ENCODE measurements around the gene SLC20A1. TPM values are rescaled to one million over a fixed set of nuclear protein-coding genes. Genes with fewer than 3 reads are reported as not detected.
A peak's percentile ranks its signal among the peaks of the same experiment; 100 is the strongest.

Gene SLC20A1
- total and polyA plus RNA-seq, 3 experiments from 2014 or later, result 68.0 to 105 (median 102) TPM

DNA sequence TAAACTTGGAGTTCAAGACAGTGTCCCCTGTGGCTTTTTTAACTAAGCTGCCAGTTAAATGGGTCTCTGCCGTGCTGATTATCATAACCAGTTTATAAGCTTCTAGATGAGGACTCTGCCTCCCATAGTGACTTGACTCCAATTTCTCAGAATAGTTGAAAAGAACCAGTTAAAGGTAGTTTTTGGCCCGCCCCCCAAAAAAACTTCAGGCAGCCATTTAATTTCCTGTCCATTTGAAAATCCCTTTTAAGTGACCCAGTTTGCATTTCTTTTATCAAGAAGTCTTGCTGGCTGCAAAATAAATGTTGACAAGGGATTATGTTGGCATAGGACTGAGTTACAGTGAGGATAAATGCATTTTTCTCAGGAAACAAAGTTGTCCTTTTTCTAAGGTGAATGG lies 2.3 kb downstream of the SLC20A1 start:
- peak overlapping the region; percentile 3 for H3K4me3 ChIP-seq (ENCODE audit: low read length)
- CTCF ChIA-PET, result interaction anchor here (0.7 to 8.4 kb wide), 2 partner anchors 18 to 48 kb away, joined by 3 to 147 read pairs; no protein-coding TSS in a partner anchor
- Mint-ChIP-seq H3K4me1 (peaks cover 72 to 81% (median 79%) of the 10 kb centered on the region in 3 donors), H3K36me3 (peaks cover 26 to 66% (median 38%) of the 10 kb centered on the region in 3 donors), H3K27ac (peak overlapping the region in 6 of 8 donors; percentile 30 to 92 (median 83)), H3K27me3 (no peaks in the 10 kb centered on the region), H3K9me3 (no peaks in the 10 kb centered on the region), H3K4me3 (peak overlapping the region; percentile 89 to 98 (median 93))
- H3K4me1 ChIP-seq (ENCODE audit: insufficient read depth, low read length), result peaks cover 59% of the 10 kb centered on the region
- POLR2A ChIA-PET, result interaction anchor here (2.4 to 5.0 kb wide), 2 partner anchors 16 to 24 kb away, joined by 12 to 96 read pairs; no protein-coding TSS in a partner anchor
- H3K9me3 ChIP-seq (ENCODE audit: low read length), result no peaks in the 10 kb centered on the region
- no peak overlapping the region for H3K27ac ChIP-seq (ENCODE audit: low read depth, low read length)
- no peak for DNase-seq
- H3K36me3 ChIP-seq (ENCODE audit: insufficient read depth, low read length), result peaks cover 38% of the 10 kb centered on the region
- H3K27me3 ChIP-seq (ENCODE audit: insufficient read depth, low read length, poor library complexity, severe bottlenecking), result no peaks in the 10 kb centered on the region

GRCh38 chr2:112656679-112657078 lies 10.9 kb downstream of the SLC20A1 start:
- peaks cover 68% of the 10 kb centered on the region for H3K36me3 ChIP-seq (ENCODE audit: insufficient read depth, low read length)
- Mint-ChIP-seq H3K4me3 (peak overlapping the region in 1 of 7 donors; percentile 4), H3K27me3 (no peaks in the 10 kb centered on the region), H3K4me1 (peaks cover 63 to 78% (median 76%) of the 10 kb centered on the region in 3 donors), H3K9me3 (no peaks in the 10 kb centered on the region), H3K36me3 (peaks cover 26 to 91% (median 40%) of the 10 kb centered on the region in 3 donors), H3K27ac (peak overlapping the region in 6 of 8 donors; percentile 7 to 73 (median 26))
- H3K27me3 ChIP-seq (ENCODE audit: insufficient read depth, low read length, poor library complexity, severe bottlenecking), result no peaks in the 10 kb centered on the region
- ChIA-PET CTCF (interaction anchor here (1.2 to 1.6 kb wide), 2 partner anchors 31 to 57 kb away, joined by 5 read pairs; no protein-coding TSS in a partner anchor), POLR2A (no interaction called here)
- no peak overlapping the region for H3K27ac ChIP-seq (ENCODE audit: low read depth, low read length)
- DNase-seq, result no peak
- no peak overlapping the region for H3K4me3 ChIP-seq (ENCODE audit: low read length)
- peaks cover 37% of the 10 kb centered on the region for H3K4me1 ChIP-seq (ENCODE audit: insufficient read depth, low read length)
- H3K9me3 ChIP-seq (ENCODE audit: low read length), result no peaks in the 10 kb centered on the region

DNA sequence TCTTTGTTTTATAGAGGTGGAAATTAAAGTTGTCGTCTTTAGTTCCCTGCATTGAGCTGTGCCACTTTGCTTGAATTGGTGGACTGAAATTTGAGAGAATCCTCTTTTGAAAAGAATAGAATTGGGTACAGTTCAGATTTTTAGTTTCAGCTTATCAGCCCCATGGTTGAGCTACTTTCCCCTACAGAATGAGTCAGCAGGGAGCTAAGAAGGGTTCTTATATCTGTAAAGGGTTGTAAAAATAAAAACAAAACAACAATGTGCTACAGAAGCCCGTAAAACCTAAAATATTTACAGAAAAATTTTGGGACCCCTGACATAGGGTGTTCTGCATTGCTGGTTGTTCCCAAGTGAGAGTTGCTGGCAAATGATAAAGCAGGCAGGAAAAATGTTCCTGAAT lies 12.6 kb downstream of the SLC20A1 start:
- no peaks in the 10 kb centered on the region for H3K27me3 Mint-ChIP-seq
- no peaks in the 10 kb centered on the region for H3K9me3 ChIP-seq (ENCODE audit: low read length)
- ChIA-PET CTCF (interaction anchor here (1.3 to 1.7 kb wide), 5 partner anchors 13 to 58 kb away, joined by 3 to 7 read pairs (median 3); no protein-coding TSS in a partner anchor), POLR2A (interaction anchor here (1.5 kb wide), 1 partner anchor 12 kb away, joined by 6 read pairs; the partner anchor contains the start of gene SLC20A1)
- no peaks in the 10 kb centered on the region for H3K9me3 Mint-ChIP-seq
- H3K4me3 ChIP-seq (ENCODE audit: low read length), result no peak overlapping the region
- H3K27me3 ChIP-seq (ENCODE audit: insufficient read depth, low read length, poor library complexity, severe bottlenecking), result no peaks in the 10 kb centered on the region
- H3K27ac Mint-ChIP-seq, result peak overlapping the region in 7 of 8 donors; percentile 46 to 89 (median 62)
- no peak for DNase-seq
- H3K27ac ChIP-seq (ENCODE audit: low read depth, low read length), result peak overlapping the region; percentile 45
- peak overlapping the region in 1 of 7 donors; percentile 54 for H3K4me3 Mint-ChIP-seq
- peaks cover 33% of the 10 kb centered on the region for H3K4me1 ChIP-seq (ENCODE audit: insufficient read depth, low read length)
- H3K36me3 ChIP-seq (ENCODE audit: insufficient read depth, low read length), result peaks cover 59% of the 10 kb centered on the region
- H3K36me3 Mint-ChIP-seq, result peaks cover 14 to 89% (median 39%) of the 10 kb centered on the region in 3 donors
- peaks cover 57 to 74% (median 72%) of the 10 kb centered on the region in 3 donors for H3K4me1 Mint-ChIP-seq

GRCh38 chr2:112658839-112659667 lies 13.3 kb downstream of the SLC20A1 start:
- Histone ChIP-seq H3K4me1 (ENCODE audit: insufficient read depth, low read length) (peaks cover 33% of the 10 kb centered on the region), H3K4me3 (ENCODE audit: low read length) (no peak overlapping the region), H3K27ac (ENCODE audit: low read depth, low read length) (peak overlapping the region; percentile 45), H3K9me3 (ENCODE audit: low read length) (no peaks in the 10 kb centered on the region), H3K27me3 (ENCODE audit: insufficient read depth, low read length, poor library complexity, severe bottlenecking) (no peaks in the 10 kb centered on the region), H3K36me3 (ENCODE audit: insufficient read depth, low read length) (peaks cover 62% of the 10 kb centered on the region)
- peak overlapping the region; percentile 31 to 90 (median 74) for H3K27ac Mint-ChIP-seq
- no peak for DNase-seq
- peaks cover 13 to 89% (median 38%) of the 10 kb centered on the region in 3 donors for H3K36me3 Mint-ChIP-seq
- ChIA-PET POLR2A (interaction anchor here (1.5 kb wide), 1 partner anchor 13 kb away, joined by 6 read pairs; the partner anchor contains the start of gene SLC20A1), CTCF (interaction anchor here (1.3 to 1.7 kb wide), 6 partner anchors 14 to 58 kb away, joined by 3 to 7 read pairs (median 3); no protein-coding TSS in a partner anchor)
- H3K27me3 Mint-ChIP-seq, result peaks cover 0 to 4% of the 10 kb centered on the region in 2 donors
- H3K9me3 Mint-ChIP-seq, result no peaks in the 10 kb centered on the region
- H3K4me3 Mint-ChIP-seq, result peak overlapping the region in 3 of 7 donors; percentile 8 to 54 (median 40)
- peaks cover 58 to 76% (median 72%) of the 10 kb centered on the region in 3 donors for H3K4me1 Mint-ChIP-seq

DNA sequence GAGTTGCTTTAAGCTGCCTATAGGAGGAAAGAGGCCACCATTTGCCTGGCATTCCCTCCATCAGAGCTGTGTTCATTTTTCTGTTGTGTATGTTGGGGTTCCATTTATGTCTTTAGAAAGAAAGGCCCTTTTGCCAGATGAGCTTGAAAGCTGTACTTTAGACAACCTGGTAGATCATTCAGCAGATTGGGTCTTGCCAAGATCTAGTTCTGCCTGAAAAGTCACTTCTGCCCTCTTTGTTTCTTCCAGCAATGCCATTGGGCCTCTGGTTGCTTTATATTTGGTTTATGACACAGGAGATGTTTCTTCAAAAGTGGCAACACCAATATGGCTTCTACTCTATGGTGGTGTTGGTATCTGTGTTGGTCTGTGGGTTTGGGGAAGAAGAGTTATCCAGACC lies 14.4 kb downstream of the SLC20A1 start:
- Mint-ChIP-seq H3K9me3 (no peaks in the 10 kb centered on the region), H3K4me3 (peak overlapping the region in 4 of 7 donors; percentile 10 to 68 (median 44)), H3K36me3 (peaks cover 15 to 91% (median 42%) of the 10 kb centered on the region in 3 donors), H3K27me3 (peaks cover 0 to 4% of the 10 kb centered on the region in 2 donors), H3K4me1 (peaks cover 54 to 80% (median 74%) of the 10 kb centered on the region in 3 donors), H3K27ac (peak overlapping the region in 7 of 8 donors; percentile 5 to 90 (median 44))
- peaks cover 33% of the 10 kb centered on the region for H3K4me1 ChIP-seq (ENCODE audit: insufficient read depth, low read length)
- CTCF ChIA-PET, result interaction anchor here (1.3 kb wide), 1 partner anchor 35 kb away, joined by 3 read pairs; no protein-coding TSS in a partner anchor
- H3K27me3 ChIP-seq (ENCODE audit: insufficient read depth, low read length, poor library complexity, severe bottlenecking), result no peaks in the 10 kb centered on the region
- DNase-seq, result no peak
- no peak overlapping the region for H3K4me3 ChIP-seq (ENCODE audit: low read length)
- H3K36me3 ChIP-seq (ENCODE audit: insufficient read depth, low read length), result peaks cover 59% of the 10 kb centered on the region
- no peaks in the 10 kb centered on the region for H3K9me3 ChIP-seq (ENCODE audit: low read length)
- POLR2A ChIA-PET, result no interaction called here
- H3K27ac ChIP-seq (ENCODE audit: low read depth, low read length), result no peak overlapping the region

DNA sequence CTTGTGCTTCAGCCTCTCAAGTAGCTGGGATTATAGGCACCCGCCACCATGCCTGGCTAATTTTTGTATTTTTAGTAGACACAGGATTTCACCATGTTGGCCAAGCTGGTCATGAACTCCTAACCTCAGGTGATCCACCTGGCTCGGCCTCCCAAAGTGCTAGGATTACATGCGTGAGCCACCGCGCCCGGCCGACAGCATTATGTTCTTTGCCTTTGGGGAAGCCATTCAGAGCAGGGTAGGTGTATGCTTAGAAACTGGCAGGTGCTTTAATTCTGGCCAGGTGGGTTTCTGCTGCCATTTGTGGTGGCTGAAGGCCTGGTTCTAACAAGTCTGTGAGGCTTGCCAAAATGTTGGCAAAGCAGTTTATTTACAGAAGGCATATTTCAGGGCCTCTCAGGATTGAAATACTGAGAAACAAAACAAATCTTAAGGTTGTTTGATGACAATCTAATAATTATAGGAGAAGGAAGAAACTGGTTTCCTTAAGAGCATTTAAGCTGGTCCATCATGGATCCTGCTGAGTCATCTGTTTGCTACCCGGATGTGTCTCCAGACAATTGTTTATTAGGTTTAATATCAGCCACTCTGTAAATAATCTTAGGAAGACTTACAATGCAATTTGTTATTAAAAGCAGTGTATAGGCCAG lies 16.0 kb downstream of the SLC20A1 start:
- Histone ChIP-seq H3K4me1 (ENCODE audit: insufficient read depth, low read length) (peaks cover 33% of the 10 kb centered on the region), H3K4me3 (ENCODE audit: low read length) (no peak overlapping the region), H3K27me3 (ENCODE audit: insufficient read depth, low read length, poor library complexity, severe bottlenecking) (no peaks in the 10 kb centered on the region), H3K9me3 (ENCODE audit: low read length) (no peaks in the 10 kb centered on the region), H3K36me3 (ENCODE audit: insufficient read depth, low read length) (peaks cover 51% of the 10 kb centered on the region), H3K27ac (ENCODE audit: low read depth, low read length) (no peak overlapping the region)
- Mint-ChIP-seq H3K36me3 (peaks cover 15 to 87% (median 36%) of the 10 kb centered on the region in 3 donors), H3K4me1 (peaks cover 52 to 79% (median 71%) of the 10 kb centered on the region in 3 donors), H3K9me3 (no peaks in the 10 kb centered on the region), H3K4me3 (peak overlapping the region in 1 of 7 donors; percentile 51), H3K27ac (peak overlapping the region in 7 of 8 donors; percentile 34 to 84 (median 66)), H3K27me3 (peaks cover 0 to 4% of the 10 kb centered on the region in 2 donors)
- DNase-seq, result no peak
- POLR2A ChIA-PET, result no interaction called here
- CTCF ChIA-PET, result interaction anchor here (1.0 to 1.5 kb wide), 4 partner anchors 16 to 37 kb away, joined by 3 read pairs; partner anchors contain the start of gene SLC20A1

DNA sequence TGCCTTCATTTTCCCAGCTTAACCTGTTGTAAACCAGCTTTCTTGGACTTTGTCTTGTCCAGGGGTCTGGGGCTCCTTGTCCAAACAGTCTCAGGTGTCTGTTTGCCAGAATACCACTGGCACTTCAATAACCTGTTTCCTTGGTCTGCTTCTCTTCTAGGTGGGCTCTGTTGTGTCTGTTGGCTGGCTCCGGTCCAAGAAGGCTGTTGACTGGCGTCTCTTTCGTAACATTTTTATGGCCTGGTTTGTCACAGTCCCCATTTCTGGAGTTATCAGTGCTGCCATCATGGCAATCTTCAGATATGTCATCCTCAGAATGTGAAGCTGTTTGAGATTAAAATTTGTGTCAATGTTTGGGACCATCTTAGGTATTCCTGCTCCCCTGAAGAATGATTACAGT lies 17.0 kb downstream of the SLC20A1 start:
- H3K4me3 Mint-ChIP-seq, result peak overlapping the region in 1 of 7 donors; percentile 65
- no peaks in the 10 kb centered on the region for H3K27me3 ChIP-seq (ENCODE audit: insufficient read depth, low read length, poor library complexity, severe bottlenecking)
- peaks cover 46 to 72% (median 64%) of the 10 kb centered on the region in 3 donors for H3K4me1 Mint-ChIP-seq
- no peak overlapping the region for H3K27ac ChIP-seq (ENCODE audit: low read depth, low read length)
- ChIA-PET CTCF (interaction anchor here (0.9 to 1.5 kb wide), 4 partner anchors 16 to 38 kb away, joined by 3 to 4 read pairs (median 3); no protein-coding TSS in a partner anchor), POLR2A (no interaction called here)
- H3K36me3 Mint-ChIP-seq, result peaks cover 15 to 79% (median 35%) of the 10 kb centered on the region in 3 donors
- no peaks in the 10 kb centered on the region for H3K9me3 ChIP-seq (ENCODE audit: low read length)
- peak overlapping the region in 6 of 8 donors; percentile 30 to 94 (median 52) for H3K27ac Mint-ChIP-seq
- H3K4me1 ChIP-seq (ENCODE audit: insufficient read depth, low read length), result peaks cover 33% of the 10 kb centered on the region
- H3K36me3 ChIP-seq (ENCODE audit: insufficient read depth, low read length), result peaks cover 46% of the 10 kb centered on the region
- H3K27me3 Mint-ChIP-seq, result peaks cover 0 to 4% of the 10 kb centered on the region in 2 donors
- H3K9me3 Mint-ChIP-seq, result no peaks in the 10 kb centered on the region
- DNase-seq, result no peak
- no peak overlapping the region for H3K4me3 ChIP-seq (ENCODE audit: low read length)

Data from CD8-positive, alpha-beta memory T cell (primary cell).